HepG2 (cell line): ENCODE measurements around the gene FKBP10. TPM values are rescaled to one million over a fixed set of nuclear protein-coding genes. Genes with fewer than 3 reads are reported as not detected.

ENCODE experiments used
- NAIF1 ChIP-seq: sonication (generic); formaldehyde crosslinking; IDR thresholded peaks from 2 replicates; pipeline ENCODE4 v1.5.0; 2020; ENCODE audit warnings: mild to moderate bottlenecking, missing genetic modification reagents, borderline replicate concordance
- RBM39 ChIP-seq: fragments of 200-400 bp; formaldehyde crosslinking; IDR thresholded peaks from one replicate; pipeline ENCODE4 v1.6.1; 2018; ENCODE audit warnings: antibody characterized with exemption, mild to moderate bottlenecking, low read depth, low read length; ENCODE audit not compliant: poor library complexity, severe bottlenecking
- RNF2 ChIP-seq: fragments of 450-650 bp; conservative IDR thresholded peaks from 2 replicates; pipeline ENCODE4 v1.6.1; 2016; ENCODE audit warnings: low read depth
- SRSF1 ChIP-seq: fragments of 200-400 bp; formaldehyde crosslinking; optimal IDR thresholded peaks from 2 replicates; pipeline ENCODE3; 2017; ENCODE audit warnings: mild to moderate bottlenecking, low read depth, low read length, moderate library complexity
- TFDP1 ChIP-seq: IDR thresholded peaks from 2 replicates; pipeline ENCODE4 v1.6.1; 2016; ENCODE audit warnings: missing compliant biosample characterization, missing genetic modification reagents, borderline replicate concordance
- ZNF317 ChIP-seq: sonication (generic); formaldehyde crosslinking; IDR thresholded peaks from 2 replicates; pipeline ENCODE4 v1.5.0; 2020; ENCODE audit warnings: mild to moderate bottlenecking, missing genetic modification reagents
- ZNF335 ChIP-seq: sonication (generic); formaldehyde crosslinking; IDR thresholded peaks from 2 replicates; pipeline ENCODE4 v1.4.0; 2020; ENCODE audit warnings: missing genetic modification reagents
- ZNF496 ChIP-seq: sonication (generic); formaldehyde crosslinking; IDR thresholded peaks from 2 replicates; pipeline ENCODE4 v1.8.1; 2023; ENCODE audit warnings: mild to moderate bottlenecking, moderate library complexity, missing genetic modification reagents; ENCODE audit not compliant: insufficient replicate concordance
- ZNF891 ChIP-seq: sonication (generic); formaldehyde crosslinking; IDR thresholded peaks from 2 replicates; pipeline ENCODE4 v1.5.0; 2020; ENCODE audit warnings: mild to moderate bottlenecking, missing genetic modification reagents
- polyA plus RNA-seq, 8 experiments: library from polyadenylated mRNA; depleted of rRNA in 3 of 8; stranded (reverse) in 7 of 8; unstranded in 1 of 8; fragments of >200 nt; fragmentation: Illumina TruSeq in 4 of 8; extraction: Trizol in 4 of 8; gene quantifications; 2 replicates each; pipeline versions ENCODE4 v1.2.1 to v1.2.3, GENCODE V29; 2011 to 2016; ENCODE audit warnings: low read depth in 4 of 8, missing spikeins in 1 of 8, mixed read lengths in 1 of 8; ENCODE audit not compliant: insufficient read depth in 1 of 8
- total RNA-seq, 5 experiments: library from RNA; depleted of rRNA; stranded (reverse); fragments of >200 nt; fragmentation: Illumina TruSeq; extraction: Trizol; gene quantifications; 2 replicates each; pipeline ENCODE4 v1.2.3, GENCODE V29; 2016; ENCODE audit warnings: low read depth in 1 of 5
- TF ChIP-seq, protein P1 (sequence below): sonication (generic); formaldehyde crosslinking; IDR thresholded peaks from 2 replicates; pipeline ENCODE4 v1.9.0; 2021; ENCODE audit warnings: mild to moderate bottlenecking, missing genetic modification reagents
- TF ChIP-seq, protein P2 (sequence below): IDR thresholded peaks from 2 replicates; pipeline ENCODE4 v1.6.1; 2016; ENCODE audit warnings: mild to moderate bottlenecking, missing biosample characterization, missing genetic modification reagents

The FKBP10 gene
- total and polyA plus RNA-seq, 2 of the 13 experiments (the other 11 are each of a cell fraction or from before 2014, with no cell fraction given) = 149 to 573 TPM

DNA sequence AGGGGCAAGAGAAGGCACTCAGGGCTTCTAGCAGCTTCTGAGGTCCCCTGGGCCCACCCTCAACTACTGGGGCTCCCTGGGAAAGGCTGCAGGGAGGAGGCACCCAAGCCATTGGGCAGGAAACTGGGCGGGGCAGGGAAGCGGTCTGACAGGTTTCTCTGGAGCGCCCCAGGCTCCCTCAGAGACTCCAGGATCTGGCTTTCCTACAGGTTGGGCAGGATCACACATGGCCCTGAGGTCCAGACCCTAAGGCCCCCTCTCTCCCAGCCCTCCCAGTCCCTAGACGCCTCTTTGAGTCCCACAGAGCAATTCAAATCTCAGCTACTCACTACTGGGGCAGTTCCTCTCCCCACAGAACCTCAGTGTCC lies 40.6 kb upstream of the FKBP10 start (continued):
- TF ChIP-seq ZNF317 (CRISPR knock-in tag) (0 out of 2 replicates have a peak, but pooled peaks have one; percentile 38), RBM39 (peak; percentile 14), NAIF1 (CRISPR knock-in tag) (no peak), ZNF335 (CRISPR knock-in tag) (no peak), SRSF1 (peak; percentile 24), TFDP1 (CRISPR knock-in tag) (no peak), RNF2 (no peak), ZNF891 (CRISPR knock-in tag) (peak; percentile 54; the same call in 1 of the 2 replicates), ZNF496 (no peak)
- TF ChIP-seq, protein P1, sequence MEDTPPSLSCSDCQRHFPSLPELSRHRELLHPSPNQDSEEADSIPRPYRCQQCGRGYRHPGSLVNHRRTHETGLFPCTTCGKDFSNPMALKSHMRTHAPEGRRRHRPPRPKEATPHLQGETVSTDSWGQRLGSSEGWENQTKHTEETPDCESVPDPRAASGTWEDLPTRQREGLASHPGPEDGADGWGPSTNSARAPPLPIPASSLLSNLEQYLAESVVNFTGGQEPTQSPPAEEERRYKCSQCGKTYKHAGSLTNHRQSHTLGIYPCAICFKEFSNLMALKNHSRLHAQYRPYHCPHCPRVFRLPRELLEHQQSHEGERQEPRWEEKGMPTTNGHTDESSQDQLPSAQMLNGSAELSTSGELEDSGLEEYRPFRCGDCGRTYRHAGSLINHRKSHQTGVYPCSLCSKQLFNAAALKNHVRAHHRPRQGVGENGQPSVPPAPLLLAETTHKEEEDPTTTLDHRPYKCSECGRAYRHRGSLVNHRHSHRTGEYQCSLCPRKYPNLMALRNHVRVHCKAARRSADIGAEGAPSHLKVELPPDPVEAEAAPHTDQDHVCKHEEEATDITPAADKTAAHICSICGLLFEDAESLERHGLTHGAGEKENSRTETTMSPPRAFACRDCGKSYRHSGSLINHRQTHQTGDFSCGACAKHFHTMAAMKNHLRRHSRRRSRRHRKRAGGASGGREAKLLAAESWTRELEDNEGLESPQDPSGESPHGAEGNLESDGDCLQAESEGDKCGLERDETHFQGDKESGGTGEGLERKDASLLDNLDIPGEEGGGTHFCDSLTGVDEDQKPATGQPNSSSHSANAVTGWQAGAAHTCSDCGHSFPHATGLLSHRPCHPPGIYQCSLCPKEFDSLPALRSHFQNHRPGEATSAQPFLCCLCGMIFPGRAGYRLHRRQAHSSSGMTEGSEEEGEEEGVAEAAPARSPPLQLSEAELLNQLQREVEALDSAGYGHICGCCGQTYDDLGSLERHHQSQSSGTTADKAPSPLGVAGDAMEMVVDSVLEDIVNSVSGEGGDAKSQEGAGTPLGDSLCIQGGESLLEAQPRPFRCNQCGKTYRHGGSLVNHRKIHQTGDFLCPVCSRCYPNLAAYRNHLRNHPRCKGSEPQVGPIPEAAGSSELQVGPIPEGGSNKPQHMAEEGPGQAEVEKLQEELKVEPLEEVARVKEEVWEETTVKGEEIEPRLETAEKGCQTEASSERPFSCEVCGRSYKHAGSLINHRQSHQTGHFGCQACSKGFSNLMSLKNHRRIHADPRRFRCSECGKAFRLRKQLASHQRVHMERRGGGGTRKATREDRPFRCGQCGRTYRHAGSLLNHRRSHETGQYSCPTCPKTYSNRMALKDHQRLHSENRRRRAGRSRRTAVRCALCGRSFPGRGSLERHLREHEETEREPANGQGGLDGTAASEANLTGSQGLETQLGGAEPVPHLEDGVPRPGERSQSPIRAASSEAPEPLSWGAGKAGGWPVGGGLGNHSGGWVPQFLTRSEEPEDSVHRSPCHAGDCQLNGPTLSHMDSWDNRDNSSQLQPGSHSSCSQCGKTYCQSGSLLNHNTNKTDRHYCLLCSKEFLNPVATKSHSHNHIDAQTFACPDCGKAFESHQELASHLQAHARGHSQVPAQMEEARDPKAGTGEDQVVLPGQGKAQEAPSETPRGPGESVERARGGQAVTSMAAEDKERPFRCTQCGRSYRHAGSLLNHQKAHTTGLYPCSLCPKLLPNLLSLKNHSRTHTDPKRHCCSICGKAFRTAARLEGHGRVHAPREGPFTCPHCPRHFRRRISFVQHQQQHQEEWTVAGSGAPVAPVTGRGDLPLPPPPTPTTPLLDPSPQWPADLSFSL (CRISPR knock-in tag) = no peak
- TF ChIP-seq, protein P2, sequence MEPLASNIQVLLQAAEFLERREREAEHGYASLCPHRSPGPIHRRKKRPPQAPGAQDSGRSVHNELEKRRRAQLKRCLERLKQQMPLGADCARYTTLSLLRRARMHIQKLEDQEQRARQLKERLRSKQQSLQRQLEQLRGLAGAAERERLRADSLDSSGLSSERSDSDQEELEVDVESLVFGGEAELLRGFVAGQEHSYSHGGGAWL (CRISPR knock-in tag) = 0 out of 2 replicates have a peak, but pooled peaks have one; percentile 1
- TF ChIP-seq, all 625 proteins: peak for 11
